Body of pancreas (tissue), 4 donors: ENCODE results near the gene DTD2. TPM values are rescaled to one million over a fixed set of nuclear protein-coding genes. Genes with fewer than 3 reads are reported as not detected.
A peak's percentile ranks its signal among the peaks of the same experiment; 100 is the strongest.

Experiments used
- ATAC-seq: fragments of 150-250 bp; one replicate; pipeline ENCODE4 v1.9.1; 2016
- DNase-seq, 4 donors: peaks; one replicate each; pipeline ENCODE4 v3.0.0-alpha.2; 2019
- H3K27ac ChIP-seq, 4 donors: fragments of 200-600 bp; sonication (generic); 1 replicate in 3 of 4; 2 replicates in 1 of 4; pipeline versions ENCODE4 v1.5.1 to v1.6.1; 2016 to 2019; ENCODE audit warnings: mild to moderate bottlenecking in 1 of 4, mixed read lengths in 1 of 4, moderate library complexity in 1 of 4
- H3K27me3 ChIP-seq, 2 donors: fragments of 200-600 bp; sonication (generic); one replicate each; pipeline ENCODE4 v1.6.0; 2016; ENCODE audit warnings: mild to moderate bottlenecking in 1 of 2
- H3K36me3 ChIP-seq, 2 donors: fragments of 200-600 bp; sonication (generic); replicated peaks in 1 of 2; 2 replicates each; pipeline ENCODE4 v1.5.1; 2016; ENCODE audit warnings: low read depth in 2 of 2; ENCODE audit not compliant: insufficient read depth in 1 of 2
- H3K4me1 ChIP-seq: fragments of 200-600 bp; sonication (generic); one replicate; pipeline ENCODE4 v1.6.0; 2016
- H3K4me3 ChIP-seq, 2 donors: fragments of 200-600 bp; sonication (generic); 1 replicate in 1 of 2; 2 replicates in 1 of 2; pipeline ENCODE4 v1.5.1; 2016 to 2019
- H3K9me3 ChIP-seq, 3 donors: fragments of 200-600 bp; sonication (generic); 1 replicate in 2 of 3; 2 replicates in 1 of 3; pipeline ENCODE4 v1.5.1; 2016
- POLR2A ChIP-seq, 3 donors: fragments of 450-650 bp; IDR thresholded peaks; one replicate each; pipeline ENCODE4 v1.6.1; 2016; ENCODE audit warnings: antibody characterized with exemption in 3 of 3, mild to moderate bottlenecking in 2 of 3
- WGBS, 2 donors: methylation state at CpG; one replicate each; pipeline ENCODE4 v1.1.5; 2017; 5-methylcytosine and 5-hydroxymethylcytosine counted together
- intact Hi-C: fragments of 100-400 bp; cut with DNase I; formaldehyde crosslinking; loops from one replicate; pipeline ENCODE4 v1.15.1; 2023
- total RNA-seq, 2 donors: library from RNA; depleted of rRNA; stranded (reverse); fragments of >200 nt; gene quantifications; one replicate each; pipeline ENCODE4 v1.1.0, GENCODE V29; 2016
- TF ChIP-seq, protein P1 (sequence below), 7 experiments: fragments of 450-650 bp in 4 of 7; fragments of 200-600 bp in 3 of 7; sonication (generic) in 3 of 7; IDR thresholded peaks; one replicate each; pipeline ENCODE4 v1.5.1; 2016 to 2019; ENCODE audit warnings: antibody characterized with exemption in 7 of 7

DTD2 gene
- total RNA-seq, 2 donors from 2014 or later = 20.4 to 22.3 TPM

DNA sequence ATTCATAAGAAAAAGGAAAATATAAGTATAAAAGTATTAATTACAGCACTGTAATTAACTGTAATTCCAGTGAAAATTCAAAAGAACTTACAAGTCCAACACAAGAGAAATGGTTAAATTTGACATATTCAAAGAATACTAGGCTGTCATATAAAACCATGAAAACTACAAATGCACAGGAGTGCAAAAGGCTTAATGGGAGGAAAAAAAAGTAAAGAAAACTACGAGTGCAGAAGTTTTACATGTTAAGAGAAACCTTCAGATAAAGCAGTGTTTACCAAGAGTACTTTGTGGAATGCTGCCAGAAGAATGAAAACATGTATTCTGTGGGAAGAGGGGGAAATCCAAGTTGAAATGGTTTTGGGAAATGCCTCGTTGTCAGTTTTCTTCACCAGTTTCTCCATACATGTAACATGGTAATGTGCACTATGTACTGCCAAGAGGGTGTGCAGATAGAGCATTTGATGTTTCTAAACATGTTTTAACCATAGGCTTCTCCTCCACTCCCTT, 46.0 kb downstream of the DTD2 start:
- no peak for DNase-seq
- no peak overlapping the region for H3K27ac ChIP-seq

GRCh38 chr14:31410048-31410650, 47.2 kb downstream of the DTD2 start:
- Histone ChIP-seq H3K4me3 (no peak overlapping the region), H3K27ac (peak overlapping the region in 1 of 4 donors; percentile 52), H3K36me3 (no peaks in the 10 kb centered on the region), H3K27me3 (no peaks in the 10 kb centered on the region), H3K4me1 (peaks cover 15% of the 10 kb centered on the region), H3K9me3 (no peaks in the 10 kb centered on the region)
- WGBS, 2 donors = 64 to 87% methylated on average over 3 of the region's 3 CpGs
- ATAC-seq (no peak), DNase-seq (no peak)
- intact Hi-C loops = no loop called here
- TF ChIP-seq, protein P1, sequence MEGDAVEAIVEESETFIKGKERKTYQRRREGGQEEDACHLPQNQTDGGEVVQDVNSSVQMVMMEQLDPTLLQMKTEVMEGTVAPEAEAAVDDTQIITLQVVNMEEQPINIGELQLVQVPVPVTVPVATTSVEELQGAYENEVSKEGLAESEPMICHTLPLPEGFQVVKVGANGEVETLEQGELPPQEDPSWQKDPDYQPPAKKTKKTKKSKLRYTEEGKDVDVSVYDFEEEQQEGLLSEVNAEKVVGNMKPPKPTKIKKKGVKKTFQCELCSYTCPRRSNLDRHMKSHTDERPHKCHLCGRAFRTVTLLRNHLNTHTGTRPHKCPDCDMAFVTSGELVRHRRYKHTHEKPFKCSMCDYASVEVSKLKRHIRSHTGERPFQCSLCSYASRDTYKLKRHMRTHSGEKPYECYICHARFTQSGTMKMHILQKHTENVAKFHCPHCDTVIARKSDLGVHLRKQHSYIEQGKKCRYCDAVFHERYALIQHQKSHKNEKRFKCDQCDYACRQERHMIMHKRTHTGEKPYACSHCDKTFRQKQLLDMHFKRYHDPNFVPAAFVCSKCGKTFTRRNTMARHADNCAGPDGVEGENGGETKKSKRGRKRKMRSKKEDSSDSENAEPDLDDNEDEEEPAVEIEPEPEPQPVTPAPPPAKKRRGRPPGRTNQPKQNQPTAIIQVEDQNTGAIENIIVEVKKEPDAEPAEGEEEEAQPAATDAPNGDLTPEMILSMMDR (IDR thresholded peaks at IDR 0.05) = no peak
- TF ChIP-seq POLR2A (IDR thresholded peaks at IDR 0.05) = no peak

More for the DNA sequence above, 46.0 kb downstream of the DTD2 start:
- TF ChIP-seq, protein P1 (IDR thresholded peaks at IDR 0.05) = no peak
- TF ChIP-seq POLR2A (IDR thresholded peaks at IDR 0.05) = no peak
- H3K4me1 ChIP-seq = peaks cover 14% of the 10 kb centered on the region
- no peak overlapping the region for H3K4me3 ChIP-seq
- intact Hi-C loops = no loop called here
- H3K9me3 ChIP-seq = no peaks in the 10 kb centered on the region
- no peaks in the 10 kb centered on the region for H3K36me3 ChIP-seq
- no peak for ATAC-seq
- H3K27me3 ChIP-seq = no peaks in the 10 kb centered on the region
- 6 to 7% methylated on average over 2 of the region's 2 CpGs for WGBS, 2 donors

DNA sequence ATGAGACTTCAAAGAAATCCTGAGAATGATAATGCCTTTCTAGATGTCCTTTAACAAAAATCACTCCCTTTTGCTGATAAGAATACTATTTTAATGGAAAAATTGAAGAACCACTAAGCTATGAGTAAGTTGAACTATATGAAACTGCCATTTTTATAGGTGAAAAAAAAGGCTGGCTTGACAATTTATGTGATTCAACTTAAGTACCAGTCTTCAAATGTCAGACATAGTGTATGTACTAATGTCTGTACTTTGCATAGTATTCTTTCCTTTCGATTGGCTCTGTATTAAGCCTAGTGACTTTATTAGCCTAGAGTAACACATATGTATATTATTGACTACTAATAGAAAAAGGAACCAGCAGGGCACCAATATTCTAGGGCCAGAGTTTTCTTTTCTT, 48.9 kb downstream of the DTD2 start:
- DNase-seq (no peak), ATAC-seq (no peak)
- Histone ChIP-seq H3K36me3 (no peaks in the 10 kb centered on the region), H3K9me3 (no peaks in the 10 kb centered on the region), H3K4me1 (peaks cover 15% of the 10 kb centered on the region), H3K27me3 (no peaks in the 10 kb centered on the region), H3K27ac (no peak overlapping the region), H3K4me3 (no peak overlapping the region)
- intact Hi-C loops = no loop called here
- WGBS, 2 donors = 96 to 97% methylated on average over 1 of the region's 1 CpG
- no peak for TF ChIP-seq POLR2A (IDR thresholded peaks at IDR 0.05)
- TF ChIP-seq, protein P1 (IDR thresholded peaks at IDR 0.05) = no peak

- 44 to 51% methylated on average over 4 of the region's 4 CpGs for whole genome bisulfite sequencing, 2 donors
- Histone ChIP-seq H3K4me3 (no peak overlapping the region), H3K4me1 (peaks cover 7% of the 10 kb centered on the region), H3K27ac (no peak overlapping the region), H3K36me3 (no peaks in the 10 kb centered on the region), H3K9me3 (no peaks in the 10 kb centered on the region), H3K27me3 (no peaks in the 10 kb centered on the region)
- ATAC-seq = no peak
- TF ChIP-seq POLR2A (IDR thresholded peaks at IDR 0.05) = no peak
- TF ChIP-seq, protein P1 (IDR thresholded peaks at IDR 0.05) = no peak
- intact Hi-C loops = no loop called here
- DNase-seq = no peak
Measured at GRCh38 chr14:31405599-31406232, 51.6 kb downstream of the DTD2 start.
